Endothelial cell of umbilical vein (primary cell): ENCODE measurements around the gene KIZ. TPM values are rescaled to one million over a fixed set of nuclear protein-coding genes. Genes with fewer than 3 reads are reported as not detected.

Source experiments
- BruUV-seq: library from RNA; stranded (reverse); fragments of 400-500 nt; replicated peaks from 2 replicates; lab custom pipeline; 2021; lab: Mats Ljungman, UMichigan
- CTCF ChIA-PET: fragments of 300-600, 350-600 bp; sonication (Branson Sonifier 250); formaldehyde crosslinking; loops from one replicate; lab custom pipeline; 2021; ENCODE audit warnings: antibody characterized with exemption, inconsistent platforms; lab: Charles Lee
- POLR2A ChIA-PET: fragments of 300-600, 350-600 bp; sonication (Branson Sonifier 250); formaldehyde crosslinking; loops from one replicate; lab custom pipeline; 2021; ENCODE audit warnings: antibody characterized with exemption, inconsistent platforms; lab: Charles Lee
- DNase-seq: peaks from one replicate; pipeline ENCODE4 v3.0.0-alpha.2; 2011; ENCODE audit warnings: low read depth, low spot score
- FAIRE-seq: peaks from 2 replicates; lab custom pipeline; 2011; peaks lifted over from hg19 to GRCh38; lab: Jason Lieb, UNC
- H2AFZ ChIP-seq: 2 replicates; pipeline ENCODE4 v1.6.0; 2012; ENCODE audit warnings: low read depth, low read length, control low read depth, inconsistent platforms
- H3K27ac ChIP-seq: 2 replicates; pipeline ENCODE4 v1.5.1; 2011; ENCODE audit warnings: low read depth, mild to moderate bottlenecking, control low read depth, low read length, moderate library complexity; ENCODE audit not compliant: insufficient read depth
- H3K27me3 ChIP-seq, 2 experiments: 2 replicates each; pipeline versions ENCODE4 v1.6.0 to v1.6.1; 2011; ENCODE audit warnings: low read length in 2 of 2, mixed read lengths in 1 of 2; ENCODE audit not compliant: control insufficient read depth in 2 of 2, insufficient read depth in 2 of 2
- H3K36me3 ChIP-seq, 2 experiments: 2 replicates in 1 of 2; 3 replicates in 1 of 2; pipeline ENCODE4 v1.5.1; 2011; ENCODE audit warnings: low read length in 2 of 2, mild to moderate bottlenecking in 1 of 2, moderate library complexity in 1 of 2; ENCODE audit not compliant: control insufficient read depth in 2 of 2, insufficient read depth in 2 of 2; ENCODE audit errors: extremely low read depth in 1 of 2
- H3K4me1 ChIP-seq: 3 replicates; pipeline ENCODE4 v1.5.1; 2011; ENCODE audit warnings: mild to moderate bottlenecking, low read length; ENCODE audit not compliant: control insufficient read depth, insufficient read depth; ENCODE audit errors: extremely low read depth
- H3K4me2 ChIP-seq: 2 replicates; pipeline ENCODE4 v1.6.1; 2011; ENCODE audit warnings: low read length, control low read depth, mixed read lengths; ENCODE audit not compliant: insufficient read depth
- H3K4me3 ChIP-seq, 3 experiments: fragments of 200-600 bp in 1 of 3; sonication (generic), shearing (Covaris generic) in 1 of 3; replicated peaks in 1 of 3; 2 replicates each; pipeline ENCODE4 v1.5.1; 2011 to 2016; ENCODE audit warnings: control low read depth in 3 of 3, low read length in 3 of 3, mild to moderate bottlenecking in 2 of 3, inconsistent platforms in 1 of 3, low read depth in 1 of 3, moderate library complexity in 1 of 3; ENCODE audit not compliant: insufficient read depth in 1 of 3
- H3K79me2 ChIP-seq: 2 replicates; pipeline ENCODE4 v1.6.0; 2012; ENCODE audit warnings: low read length, inconsistent platforms; ENCODE audit not compliant: control insufficient read depth, insufficient read depth
- H3K9ac ChIP-seq: replicated peaks from 2 replicates; pipeline ENCODE3; 2011; ENCODE audit warnings: low read length, control low read depth; ENCODE audit not compliant: insufficient read depth; ENCODE audit errors: extremely low read depth
- H3K9me1 ChIP-seq: replicated peaks from 3 replicates; pipeline ENCODE4 v1.6.0; 2011; ENCODE audit warnings: mild to moderate bottlenecking, low read length; ENCODE audit not compliant: control insufficient read depth, insufficient read depth; ENCODE audit errors: extremely low read depth
- H3K9me3 ChIP-seq: replicated peaks from 2 replicates; pipeline ENCODE4 v1.5.1; 2012; ENCODE audit warnings: low read length, inconsistent platforms; ENCODE audit not compliant: control insufficient read depth, insufficient read depth
- H4K20me1 ChIP-seq: replicated peaks from 2 replicates; pipeline ENCODE3; 2011; ENCODE audit warnings: mild to moderate bottlenecking, low read length; ENCODE audit not compliant: control insufficient read depth, insufficient read depth; ENCODE audit errors: extremely low read depth
- EZH2 ChIP-seq: IDR thresholded peaks from 2 replicates; pipeline ENCODE4 v1.6.1; 2012; ENCODE audit warnings: borderline replicate concordance, low read depth, mild to moderate bottlenecking, moderate library complexity, low read length, inconsistent platforms; ENCODE audit not compliant: severe bottlenecking
- FOS ChIP-seq: IDR thresholded peaks from 2 replicates; pipeline ENCODE4 v1.6.1; 2011; ENCODE audit warnings: mild to moderate bottlenecking, low read length, moderate library complexity, borderline replicate concordance; ENCODE audit not compliant: insufficient read depth
- GATA2 ChIP-seq: IDR thresholded peaks from 2 replicates; pipeline ENCODE4 v1.7.0; 2011; ENCODE audit warnings: low read depth, mild to moderate bottlenecking, moderate library complexity, mixed read lengths, low read length; ENCODE audit not compliant: insufficient read length, insufficient read depth
- JUN ChIP-seq: IDR thresholded peaks from 2 replicates; pipeline ENCODE4 v1.6.1; 2011; ENCODE audit warnings: borderline replicate concordance, low read depth; ENCODE audit not compliant: insufficient read length, insufficient read depth
- MYC ChIP-seq: IDR thresholded peaks from one replicate; pipeline ENCODE4 v1.6.1; 2011; ENCODE audit warnings: mild to moderate bottlenecking, low read depth, low read length
- POLR2A ChIP-seq: IDR thresholded peaks from 2 replicates; pipeline ENCODE4 v1.6.1; 2012; ENCODE audit warnings: low read depth, mild to moderate bottlenecking, control low read depth, low read length
- POLR2AphosphoS5 ChIP-seq: IDR thresholded peaks from 2 replicates; pipeline ENCODE4 v1.6.1; 2012; ENCODE audit warnings: low read depth, mild to moderate bottlenecking, control low read depth, low read length, moderate library complexity; ENCODE audit not compliant: insufficient read depth
- dilution Hi-C: fragments of 300-500 bp; cut with MboI; formaldehyde crosslinking; loops from one replicate; pipeline ENCODE4 v1.15.0; 2019; ENCODE audit warnings: low sequenced_read_pairs; ENCODE audit not compliant: extremely low pct_ligation_motif_present
- intact Hi-C: fragments of 100-400 bp; cut with micrococcal nuclease; formaldehyde crosslinking; loops from one replicate; pipeline ENCODE4 v1.10.0; 2022
- polyA plus RNA-seq, 4 experiments: library from polyadenylated mRNA; depleted of rRNA in 3 of 4; stranded (reverse) in 3 of 4; unstranded in 1 of 4; fragments of >200 nt; gene quantifications; 2 replicates each; pipeline versions ENCODE4 v1.2.1 to v1.2.3, GENCODE V29; 2011 to 2012; ENCODE audit warnings: missing spikeins in 1 of 4
- total RNA-seq: library from RNA; stranded (reverse); gene quantifications from 2 replicates; pipeline ENCODE4 v1.2.3, GENCODE V29; 2021
- TF ChIP-seq, protein P1 (sequence below): IDR thresholded peaks from 2 replicates; pipeline ENCODE4 v1.6.1; 2011; ENCODE audit not compliant: insufficient read depth, insufficient read length
- TF ChIP-seq, protein P2 (sequence below), 2 donors: IDR thresholded peaks; 1 replicate in 1 of 2; 2 replicates in 1 of 2; pipeline ENCODE4 v1.5.1; 2011; ENCODE audit warnings: low read length in 2 of 2, mild to moderate bottlenecking in 2 of 2, moderate library complexity in 2 of 2, control low read depth in 1 of 2, inconsistent platforms in 1 of 2, low read depth in 1 of 2; ENCODE audit not compliant: insufficient read depth in 1 of 2; ENCODE audit errors: extremely low read depth in 1 of 2

Gene KIZ
- total and polyA plus RNA-seq, 2 donors (not counting 3 experiments of a cell fraction or from before 2014, with no cell fraction given), result 3.9 to 7.3 TPM

DNA sequence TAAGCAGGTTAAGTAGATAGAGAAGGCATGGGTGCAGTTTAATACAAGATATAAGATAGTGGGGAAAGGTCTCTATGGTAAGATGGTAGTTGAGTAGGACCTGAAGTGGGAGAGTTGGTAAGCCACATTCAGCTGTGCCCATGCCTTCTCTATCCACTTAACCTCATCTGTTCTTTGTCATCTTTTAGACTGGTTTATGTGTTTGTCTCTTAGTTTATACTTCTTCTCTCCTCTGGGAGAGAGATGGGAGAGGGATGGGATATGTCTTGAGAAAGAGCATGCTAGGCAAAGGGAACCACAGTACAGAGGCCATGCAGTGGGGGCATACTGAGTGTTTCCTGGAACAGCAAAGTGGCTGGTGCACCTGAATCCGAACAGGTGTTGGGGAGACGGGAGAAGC, 46.7 kb downstream of the KIZ start:
- Histone ChIP-seq H3K9me1 (no peaks in the 10 kb centered on the region), H3K79me2 (no peaks in the 10 kb centered on the region), H2AFZ (no peak overlapping the region), H3K4me2 (no peak overlapping the region), H3K4me3 (no peak overlapping the region), H3K27me3 (no peaks in the 10 kb centered on the region), H3K9me3 (no peaks in the 10 kb centered on the region), H4K20me1 (no peaks in the 10 kb centered on the region), H3K9ac (no peak overlapping the region), H3K4me1 (no peaks in the 10 kb centered on the region), H3K36me3 (no peaks in the 10 kb centered on the region), H3K27ac (no peak overlapping the region)
- CTCF ChIA-PET, result no interaction called here
- dilution Hi-C loops (no loop called here), intact Hi-C loops (no loop called here)
- BruUV-seq, result no TSS peak
- FAIRE-seq, result no peak
- no peak for DNase-seq
- POLR2A ChIA-PET, result no interaction called here
- TF ChIP-seq GATA2 (no peak), POLR2A (no peak), MYC (no peak), FOS (no peak), POLR2AphosphoS5 (no peak), JUN (no peak), EZH2 (no peak)
- TF ChIP-seq, protein P1, sequence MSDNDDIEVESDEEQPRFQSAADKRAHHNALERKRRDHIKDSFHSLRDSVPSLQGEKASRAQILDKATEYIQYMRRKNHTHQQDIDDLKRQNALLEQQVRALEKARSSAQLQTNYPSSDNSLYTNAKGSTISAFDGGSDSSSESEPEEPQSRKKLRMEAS, result no peak
- TF ChIP-seq, protein P2, sequence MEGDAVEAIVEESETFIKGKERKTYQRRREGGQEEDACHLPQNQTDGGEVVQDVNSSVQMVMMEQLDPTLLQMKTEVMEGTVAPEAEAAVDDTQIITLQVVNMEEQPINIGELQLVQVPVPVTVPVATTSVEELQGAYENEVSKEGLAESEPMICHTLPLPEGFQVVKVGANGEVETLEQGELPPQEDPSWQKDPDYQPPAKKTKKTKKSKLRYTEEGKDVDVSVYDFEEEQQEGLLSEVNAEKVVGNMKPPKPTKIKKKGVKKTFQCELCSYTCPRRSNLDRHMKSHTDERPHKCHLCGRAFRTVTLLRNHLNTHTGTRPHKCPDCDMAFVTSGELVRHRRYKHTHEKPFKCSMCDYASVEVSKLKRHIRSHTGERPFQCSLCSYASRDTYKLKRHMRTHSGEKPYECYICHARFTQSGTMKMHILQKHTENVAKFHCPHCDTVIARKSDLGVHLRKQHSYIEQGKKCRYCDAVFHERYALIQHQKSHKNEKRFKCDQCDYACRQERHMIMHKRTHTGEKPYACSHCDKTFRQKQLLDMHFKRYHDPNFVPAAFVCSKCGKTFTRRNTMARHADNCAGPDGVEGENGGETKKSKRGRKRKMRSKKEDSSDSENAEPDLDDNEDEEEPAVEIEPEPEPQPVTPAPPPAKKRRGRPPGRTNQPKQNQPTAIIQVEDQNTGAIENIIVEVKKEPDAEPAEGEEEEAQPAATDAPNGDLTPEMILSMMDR (IDR thresholded peaks at IDR 0.05; ENCODE audit: extremely low read depth in 1 of 2, insufficient read depth in 1 of 2, low read depth in 1 of 2, low read length in 2 of 2), result no peak
